HL-60 (cell line): ENCODE data around the gene ARTN.

Experiments used
- GABPA ChIP-seq: IDR thresholded peaks from 2 replicates; pipeline ENCODE4 v1.6.1; 2012; ENCODE audit warnings: low read depth
- POLR2AphosphoS5 ChIP-seq: IDR thresholded peaks from 2 replicates; pipeline ENCODE4 v1.6.1; 2012; ENCODE audit warnings: low read depth
- TF ChIP-seq, protein P1 (sequence below): IDR thresholded peaks from one replicate; pipeline ENCODE4 v1.5.1; 2011; ENCODE audit warnings: low read length, control low read depth, inconsistent platforms; ENCODE audit not compliant: insufficient read depth
- TF ChIP-seq, protein P2 (sequence below): IDR thresholded peaks from 2 replicates; pipeline ENCODE4 v1.6.1; 2012; ENCODE audit warnings: low read depth; ENCODE audit not compliant: insufficient replicate concordance

DNA sequence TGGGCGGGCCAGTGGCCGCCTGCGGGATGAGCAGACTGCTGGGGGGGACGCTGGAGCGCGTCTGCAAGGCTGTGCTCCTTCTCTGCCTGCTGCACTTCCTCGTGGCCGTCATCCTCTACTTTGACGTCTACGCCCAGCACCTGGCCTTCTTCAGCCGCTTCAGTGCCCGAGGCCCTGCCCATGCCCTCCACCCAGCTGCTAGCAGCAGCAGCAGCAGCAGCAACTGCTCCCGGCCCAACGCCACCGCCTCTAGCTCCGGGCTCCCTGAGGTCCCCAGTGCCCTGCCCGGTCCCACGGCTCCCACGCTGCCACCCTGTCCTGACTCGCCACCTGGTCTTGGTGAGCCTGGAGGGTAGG is 47.5 kb downstream of the ARTN start:
- TF ChIP-seq, protein P1, sequence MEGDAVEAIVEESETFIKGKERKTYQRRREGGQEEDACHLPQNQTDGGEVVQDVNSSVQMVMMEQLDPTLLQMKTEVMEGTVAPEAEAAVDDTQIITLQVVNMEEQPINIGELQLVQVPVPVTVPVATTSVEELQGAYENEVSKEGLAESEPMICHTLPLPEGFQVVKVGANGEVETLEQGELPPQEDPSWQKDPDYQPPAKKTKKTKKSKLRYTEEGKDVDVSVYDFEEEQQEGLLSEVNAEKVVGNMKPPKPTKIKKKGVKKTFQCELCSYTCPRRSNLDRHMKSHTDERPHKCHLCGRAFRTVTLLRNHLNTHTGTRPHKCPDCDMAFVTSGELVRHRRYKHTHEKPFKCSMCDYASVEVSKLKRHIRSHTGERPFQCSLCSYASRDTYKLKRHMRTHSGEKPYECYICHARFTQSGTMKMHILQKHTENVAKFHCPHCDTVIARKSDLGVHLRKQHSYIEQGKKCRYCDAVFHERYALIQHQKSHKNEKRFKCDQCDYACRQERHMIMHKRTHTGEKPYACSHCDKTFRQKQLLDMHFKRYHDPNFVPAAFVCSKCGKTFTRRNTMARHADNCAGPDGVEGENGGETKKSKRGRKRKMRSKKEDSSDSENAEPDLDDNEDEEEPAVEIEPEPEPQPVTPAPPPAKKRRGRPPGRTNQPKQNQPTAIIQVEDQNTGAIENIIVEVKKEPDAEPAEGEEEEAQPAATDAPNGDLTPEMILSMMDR, result no peak
- TF ChIP-seq, protein P2, sequence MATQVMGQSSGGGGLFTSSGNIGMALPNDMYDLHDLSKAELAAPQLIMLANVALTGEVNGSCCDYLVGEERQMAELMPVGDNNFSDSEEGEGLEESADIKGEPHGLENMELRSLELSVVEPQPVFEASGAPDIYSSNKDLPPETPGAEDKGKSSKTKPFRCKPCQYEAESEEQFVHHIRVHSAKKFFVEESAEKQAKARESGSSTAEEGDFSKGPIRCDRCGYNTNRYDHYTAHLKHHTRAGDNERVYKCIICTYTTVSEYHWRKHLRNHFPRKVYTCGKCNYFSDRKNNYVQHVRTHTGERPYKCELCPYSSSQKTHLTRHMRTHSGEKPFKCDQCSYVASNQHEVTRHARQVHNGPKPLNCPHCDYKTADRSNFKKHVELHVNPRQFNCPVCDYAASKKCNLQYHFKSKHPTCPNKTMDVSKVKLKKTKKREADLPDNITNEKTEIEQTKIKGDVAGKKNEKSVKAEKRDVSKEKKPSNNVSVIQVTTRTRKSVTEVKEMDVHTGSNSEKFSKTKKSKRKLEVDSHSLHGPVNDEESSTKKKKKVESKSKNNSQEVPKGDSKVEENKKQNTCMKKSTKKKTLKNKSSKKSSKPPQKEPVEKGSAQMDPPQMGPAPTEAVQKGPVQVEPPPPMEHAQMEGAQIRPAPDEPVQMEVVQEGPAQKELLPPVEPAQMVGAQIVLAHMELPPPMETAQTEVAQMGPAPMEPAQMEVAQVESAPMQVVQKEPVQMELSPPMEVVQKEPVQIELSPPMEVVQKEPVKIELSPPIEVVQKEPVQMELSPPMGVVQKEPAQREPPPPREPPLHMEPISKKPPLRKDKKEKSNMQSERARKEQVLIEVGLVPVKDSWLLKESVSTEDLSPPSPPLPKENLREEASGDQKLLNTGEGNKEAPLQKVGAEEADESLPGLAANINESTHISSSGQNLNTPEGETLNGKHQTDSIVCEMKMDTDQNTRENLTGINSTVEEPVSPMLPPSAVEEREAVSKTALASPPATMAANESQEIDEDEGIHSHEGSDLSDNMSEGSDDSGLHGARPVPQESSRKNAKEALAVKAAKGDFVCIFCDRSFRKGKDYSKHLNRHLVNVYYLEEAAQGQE, result no peak
- TF ChIP-seq POLR2AphosphoS5 (no peak), GABPA (no peak)
